TTC549 (cell line): Measurements from ENCODE around the gene PCDHGB4.
"Not testable (repeated sequence)": the region's sequence is repeated elsewhere in the genome, so short reads cannot be mapped to it uniquely, and the experiment has no call there.

Source experiments
- FAIRE-seq: peaks from 2 replicates; lab custom pipeline; 2012; peaks lifted over from hg19 to GRCh38; lab: Jason Lieb, UNC

Gene PCDHGB4

DNA sequence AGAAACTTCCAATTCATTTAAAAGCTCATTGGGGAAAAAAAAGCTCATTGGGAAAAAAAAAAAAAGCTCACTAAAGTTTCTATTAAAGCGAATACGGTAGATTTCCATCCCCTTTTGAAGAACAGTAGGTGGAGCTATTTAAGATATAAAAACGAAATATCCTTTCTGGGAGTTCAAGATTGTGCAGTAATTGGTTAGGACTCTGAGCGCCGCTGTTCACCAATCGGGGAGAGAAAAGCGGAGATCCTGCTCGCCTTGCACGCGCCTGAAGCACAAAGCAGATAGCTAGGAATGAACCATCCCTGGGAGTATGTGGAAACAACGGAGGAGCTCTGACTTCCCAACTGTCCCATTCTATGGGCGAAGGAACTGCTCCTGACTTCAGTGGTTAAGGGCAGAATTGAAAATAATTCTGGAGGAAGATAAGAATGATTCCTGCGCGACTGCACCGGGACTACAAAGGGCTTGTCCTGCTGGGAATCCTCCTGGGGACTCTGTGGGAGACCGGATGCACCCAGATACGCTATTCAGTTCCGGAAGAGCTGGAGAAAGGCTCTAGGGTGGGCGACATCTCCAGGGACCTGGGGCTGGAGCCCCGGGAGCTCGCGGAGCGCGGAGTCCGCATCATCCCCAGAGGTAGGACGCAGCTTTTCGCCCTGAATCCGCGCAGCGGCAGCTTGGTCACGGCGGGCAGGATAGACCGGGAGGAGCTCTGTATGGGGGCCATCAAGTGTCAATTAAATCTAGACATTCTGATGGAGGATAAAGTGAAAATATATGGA lies 43.0 kb downstream of the PCDHGB4 start, which contains the start of gene PCDHGA12:
Gene PCDHGA12, plus strand, starts transcription at position 176 of the 782 bp plus-strand sequence. Its CDS starts 253 bp downstream, at position 429.
- FAIRE-seq, result no peak

DNA sequence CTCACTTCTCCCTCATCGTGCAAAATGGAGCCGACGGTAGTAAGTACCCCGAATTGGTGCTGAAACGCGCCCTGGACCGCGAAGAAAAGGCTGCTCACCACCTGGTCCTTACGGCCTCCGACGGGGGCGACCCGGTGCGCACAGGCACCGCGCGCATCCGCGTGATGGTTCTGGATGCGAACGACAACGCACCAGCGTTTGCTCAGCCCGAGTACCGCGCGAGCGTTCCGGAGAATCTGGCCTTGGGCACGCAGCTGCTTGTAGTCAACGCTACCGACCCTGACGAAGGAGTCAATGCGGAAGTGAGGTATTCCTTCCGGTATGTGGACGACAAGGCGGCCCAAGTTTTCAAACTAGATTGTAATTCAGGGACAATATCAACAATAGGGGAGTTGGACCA lies 43.8 kb downstream of the PCDHGB4 start:
- FAIRE-seq, result no peak

DNA sequence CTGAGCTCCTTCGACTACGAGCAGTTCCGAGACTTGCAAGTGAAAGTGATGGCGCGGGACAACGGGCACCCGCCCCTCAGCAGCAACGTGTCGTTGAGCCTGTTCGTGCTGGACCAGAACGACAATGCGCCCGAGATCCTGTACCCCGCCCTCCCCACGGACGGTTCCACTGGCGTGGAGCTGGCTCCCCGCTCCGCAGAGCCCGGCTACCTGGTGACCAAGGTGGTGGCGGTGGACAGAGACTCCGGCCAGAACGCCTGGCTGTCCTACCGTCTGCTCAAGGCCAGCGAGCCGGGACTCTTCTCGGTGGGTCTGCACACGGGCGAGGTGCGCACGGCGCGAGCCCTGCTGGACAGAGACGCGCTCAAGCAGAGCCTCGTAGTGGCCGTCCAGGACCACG lies 44.8 kb downstream of the PCDHGB4 start:
- FAIRE-seq, result not testable (repeated sequence)

DNA sequence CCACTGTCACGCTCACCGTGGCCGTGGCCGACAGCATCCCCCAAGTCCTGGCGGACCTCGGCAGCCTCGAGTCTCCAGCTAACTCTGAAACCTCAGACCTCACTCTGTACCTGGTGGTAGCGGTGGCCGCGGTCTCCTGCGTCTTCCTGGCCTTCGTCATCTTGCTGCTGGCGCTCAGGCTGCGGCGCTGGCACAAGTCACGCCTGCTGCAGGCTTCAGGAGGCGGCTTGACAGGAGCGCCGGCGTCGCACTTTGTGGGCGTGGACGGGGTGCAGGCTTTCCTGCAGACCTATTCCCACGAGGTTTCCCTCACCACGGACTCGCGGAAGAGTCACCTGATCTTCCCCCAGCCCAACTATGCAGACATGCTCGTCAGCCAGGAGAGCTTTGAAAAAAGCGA lies 45.2 kb downstream of the PCDHGB4 start:
- not testable (repeated sequence) for FAIRE-seq

DNA sequence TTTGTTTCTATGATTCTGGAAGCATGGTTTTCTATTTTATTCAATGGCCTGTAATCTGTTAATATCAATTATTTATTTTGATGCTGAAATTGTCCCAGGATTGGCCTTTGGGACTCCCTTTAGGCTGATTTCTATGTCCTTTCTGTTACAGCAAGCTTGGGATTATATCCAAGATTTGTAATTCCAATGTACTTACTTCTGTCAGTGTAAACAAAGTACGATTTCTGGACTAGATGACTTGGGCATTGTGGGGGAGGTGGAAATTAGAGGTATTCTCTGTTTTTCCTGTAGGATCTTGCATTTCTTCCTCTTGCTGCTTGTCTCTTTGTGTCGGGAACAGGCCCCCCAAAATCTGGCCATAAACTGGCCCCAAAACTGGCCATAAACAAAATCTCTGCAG lies 46.5 kb downstream of the PCDHGB4 start:
- FAIRE-seq, result no peak

DNA sequence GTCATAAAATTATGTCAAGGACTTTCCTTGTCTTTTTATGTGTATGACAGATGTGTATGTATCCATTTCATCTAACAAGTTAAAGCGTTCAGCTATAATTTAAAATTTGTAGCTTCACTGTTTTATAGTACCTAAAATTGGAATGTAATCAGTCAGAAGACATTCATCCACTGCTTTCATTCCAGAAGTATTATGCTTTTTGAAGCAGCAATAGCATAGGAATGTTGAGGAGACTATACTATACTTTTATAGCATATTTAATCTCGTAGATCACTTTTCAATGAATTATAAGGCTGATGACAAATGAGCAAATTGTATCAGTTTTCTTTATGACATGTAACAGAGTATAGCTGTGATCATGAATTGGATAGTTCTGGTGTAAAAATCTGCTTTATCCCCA lies 49.7 kb downstream of the PCDHGB4 start:
- FAIRE-seq, result no peak

DNA sequence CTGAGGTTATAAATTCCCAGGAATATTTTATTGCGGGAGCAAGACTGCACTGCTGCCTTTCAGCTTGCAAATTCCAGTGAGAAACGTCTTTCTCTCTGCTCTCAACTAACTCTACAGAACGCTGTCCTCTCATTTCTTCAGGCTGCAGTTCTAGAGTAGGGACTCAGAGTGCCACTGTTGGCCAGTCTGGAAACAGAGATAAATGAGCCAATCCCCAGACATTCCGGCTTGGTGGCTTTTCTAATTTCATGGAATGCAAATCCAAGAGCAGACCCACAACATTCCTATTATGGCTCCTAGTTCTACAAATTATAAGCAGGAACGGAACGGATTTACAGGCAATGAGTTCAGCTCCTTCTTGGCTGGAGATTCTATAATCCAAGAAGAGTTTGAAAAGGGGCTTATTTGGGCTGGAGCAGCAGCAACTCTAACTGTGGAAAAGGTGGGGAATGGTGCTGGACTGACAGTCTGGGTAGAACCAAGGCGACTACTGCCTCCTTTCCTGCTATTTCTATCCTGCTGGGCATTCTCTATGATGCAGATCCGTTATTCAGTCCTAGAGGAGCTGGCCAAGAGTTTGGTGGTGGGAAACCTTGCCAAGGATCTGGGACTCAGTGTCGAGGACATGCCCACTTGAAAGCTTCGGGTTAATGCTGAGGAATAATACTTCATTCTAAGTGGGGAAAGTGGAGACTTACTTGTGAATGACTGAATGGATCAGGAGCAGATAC lies 52.1 kb downstream of the PCDHGB4 start:
- no peak for FAIRE-seq
